Mesendoderm (in vitro differentiated cells): ENCODE data around the gene RNF220.

Experiments
- DNase-seq: peaks from one replicate; pipeline ENCODE4 v3.0.0; 2013
- H2AK5ac ChIP-seq: 2 replicates; pipeline ENCODE4 v1.6.1; 2013; ENCODE audit warnings: low read length, inconsistent platforms
- H2BK120ac ChIP-seq: 2 replicates; pipeline ENCODE4 v1.6.1; 2013; ENCODE audit warnings: low read depth, mild to moderate bottlenecking, low read length, moderate library complexity, mixed read lengths
- H2BK15ac ChIP-seq: replicated peaks from 2 replicates; pipeline ENCODE4 v1.6.1; 2013; ENCODE audit warnings: low read depth, mild to moderate bottlenecking, moderate library complexity
- H2BK5ac ChIP-seq: 2 replicates; pipeline ENCODE4 v1.6.1; 2013; ENCODE audit warnings: low read length, inconsistent platforms
- H3K18ac ChIP-seq: 2 replicates; pipeline ENCODE4 v1.6.1; 2013; ENCODE audit warnings: mild to moderate bottlenecking, low read length, mixed read lengths
- H3K23ac ChIP-seq: one replicate; pipeline ENCODE4 v1.6.1; 2013; ENCODE audit warnings: low read length
- H3K27ac ChIP-seq: 2 replicates; pipeline ENCODE4 v1.5.1; 2013; ENCODE audit warnings: low read depth, mild to moderate bottlenecking, inconsistent platforms, low read length, moderate library complexity
- H3K27me3 ChIP-seq: 2 replicates; pipeline ENCODE4 v1.6.1; 2013; ENCODE audit warnings: low read length, control low read depth, mild to moderate bottlenecking, inconsistent platforms; ENCODE audit not compliant: insufficient read depth, poor library complexity
- H3K36me3 ChIP-seq: 2 replicates; pipeline ENCODE4 v1.6.1; 2013; ENCODE audit warnings: low read length, inconsistent platforms; ENCODE audit not compliant: control insufficient read depth, insufficient read depth
- H3K4ac ChIP-seq: one replicate; pipeline ENCODE4 v1.6.1; 2013; ENCODE audit warnings: low read depth, mild to moderate bottlenecking, low read length, moderate library complexity
- H3K4me1 ChIP-seq: 2 replicates; pipeline ENCODE4 v1.6.1; 2013; ENCODE audit warnings: low read depth, low read length, inconsistent platforms; ENCODE audit not compliant: control insufficient read depth
- H3K4me2 ChIP-seq: 2 replicates; pipeline ENCODE4 v1.6.1; 2013; ENCODE audit warnings: low read length
- H3K4me3 ChIP-seq: 2 replicates; pipeline ENCODE4 v1.5.1; 2013; ENCODE audit warnings: mild to moderate bottlenecking, low read length
- H3K56ac ChIP-seq: one replicate; pipeline ENCODE4 v1.6.1; 2013; ENCODE audit warnings: low read length
- H3K79me1 ChIP-seq: 2 replicates; pipeline ENCODE4 v1.6.1; 2013; ENCODE audit warnings: low read length, inconsistent platforms
- H3K79me2 ChIP-seq: 2 replicates; pipeline ENCODE4 v1.6.1; 2013; ENCODE audit warnings: mild to moderate bottlenecking, low read length; ENCODE audit not compliant: control insufficient read depth, insufficient read depth
- H3K9ac ChIP-seq: 2 replicates; pipeline ENCODE4 v1.6.1; 2013; ENCODE audit warnings: low read length, inconsistent platforms
- H4K5ac ChIP-seq: one replicate; pipeline ENCODE4 v1.6.1; 2013; ENCODE audit warnings: low read length
- H4K8ac ChIP-seq: one replicate; pipeline ENCODE4 v1.6.1; 2013; ENCODE audit warnings: low read depth, mild to moderate bottlenecking, control low read depth, low read length, moderate library complexity
- WGBS: extraction: QIAGEN DNeasy Blood & Tissue Kit; methylation state at CpG from one replicate; pipeline ENCODE4 v1.1.7; 2013; ENCODE audit warnings: low lambda C conversion rate, missing lambda C conversion rate; ENCODE audit not compliant: insufficient coverage; ENCODE audit errors: extremely low coverage; 5-methylcytosine and 5-hydroxymethylcytosine counted together

RNF220 gene

DNA sequence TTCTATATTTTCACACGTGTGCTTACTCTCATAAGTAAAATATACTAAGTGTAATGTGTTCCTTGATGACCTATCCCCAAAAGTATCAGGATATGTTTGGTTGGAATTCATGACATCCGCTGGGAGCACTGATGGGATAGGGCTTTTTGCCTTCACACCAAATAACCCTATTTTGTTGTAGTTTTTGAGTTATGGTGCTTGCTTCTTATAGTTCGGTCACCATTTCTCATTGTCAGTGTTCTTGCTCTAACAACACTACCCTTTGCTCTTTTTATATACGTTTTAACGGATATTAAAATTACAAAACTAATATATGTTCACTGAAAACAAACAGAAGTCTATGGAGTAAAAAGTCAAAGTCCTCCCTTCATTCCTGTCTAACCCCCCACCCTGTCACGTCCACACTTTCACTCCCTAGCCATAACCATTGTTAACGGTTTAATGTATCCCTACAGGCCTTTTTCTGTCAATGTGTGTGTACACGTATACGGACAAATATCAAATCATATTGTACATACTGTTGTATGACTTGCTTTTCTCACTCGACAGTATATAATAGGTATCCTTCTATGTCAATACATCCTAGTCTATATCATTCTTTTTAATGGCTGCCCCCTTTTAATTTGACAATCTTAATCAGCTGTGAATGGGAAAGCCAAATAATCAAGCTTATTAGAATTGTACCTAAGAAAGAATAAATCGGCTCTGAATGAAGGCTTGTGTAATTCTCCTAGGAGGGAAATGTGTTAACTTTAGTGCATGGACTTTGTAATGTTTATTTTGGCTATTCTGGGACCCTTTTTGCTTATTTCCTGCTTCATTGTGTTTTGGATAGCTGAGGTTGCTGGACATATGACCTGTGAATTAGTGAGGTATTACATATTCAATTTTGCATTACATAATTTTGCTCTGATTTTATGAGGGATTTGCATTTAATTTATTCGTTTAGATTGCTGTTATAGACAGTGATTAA lies 3.5 kb upstream of the RNF220 start:
- Histone ChIP-seq H3K79me2 (no peaks in the 10 kb centered on the region), H3K23ac (no peak overlapping the region), H3K79me1 (no peaks in the 10 kb centered on the region), H2AK5ac (no peak overlapping the region), H2BK5ac (no peak overlapping the region), H4K5ac (no peak overlapping the region), H4K8ac (no peak overlapping the region), H3K56ac (no peak overlapping the region), H3K4me2 (no peak overlapping the region), H3K4ac (no peak overlapping the region), H3K18ac (no peak overlapping the region), H3K36me3 (no peaks in the 10 kb centered on the region), H3K4me3 (no peak overlapping the region), H2BK15ac (no peak overlapping the region), H3K27me3 (peaks cover 4% of the 10 kb centered on the region), H3K4me1 (peaks cover 2% of the 10 kb centered on the region), H3K9ac (no peak overlapping the region), H2BK120ac (no peak overlapping the region), H3K27ac (no peak overlapping the region)
- no CpG with 5 or more reads among the region's 12 CpGs for WGBS
- DNase-seq, result no peak

DNA sequence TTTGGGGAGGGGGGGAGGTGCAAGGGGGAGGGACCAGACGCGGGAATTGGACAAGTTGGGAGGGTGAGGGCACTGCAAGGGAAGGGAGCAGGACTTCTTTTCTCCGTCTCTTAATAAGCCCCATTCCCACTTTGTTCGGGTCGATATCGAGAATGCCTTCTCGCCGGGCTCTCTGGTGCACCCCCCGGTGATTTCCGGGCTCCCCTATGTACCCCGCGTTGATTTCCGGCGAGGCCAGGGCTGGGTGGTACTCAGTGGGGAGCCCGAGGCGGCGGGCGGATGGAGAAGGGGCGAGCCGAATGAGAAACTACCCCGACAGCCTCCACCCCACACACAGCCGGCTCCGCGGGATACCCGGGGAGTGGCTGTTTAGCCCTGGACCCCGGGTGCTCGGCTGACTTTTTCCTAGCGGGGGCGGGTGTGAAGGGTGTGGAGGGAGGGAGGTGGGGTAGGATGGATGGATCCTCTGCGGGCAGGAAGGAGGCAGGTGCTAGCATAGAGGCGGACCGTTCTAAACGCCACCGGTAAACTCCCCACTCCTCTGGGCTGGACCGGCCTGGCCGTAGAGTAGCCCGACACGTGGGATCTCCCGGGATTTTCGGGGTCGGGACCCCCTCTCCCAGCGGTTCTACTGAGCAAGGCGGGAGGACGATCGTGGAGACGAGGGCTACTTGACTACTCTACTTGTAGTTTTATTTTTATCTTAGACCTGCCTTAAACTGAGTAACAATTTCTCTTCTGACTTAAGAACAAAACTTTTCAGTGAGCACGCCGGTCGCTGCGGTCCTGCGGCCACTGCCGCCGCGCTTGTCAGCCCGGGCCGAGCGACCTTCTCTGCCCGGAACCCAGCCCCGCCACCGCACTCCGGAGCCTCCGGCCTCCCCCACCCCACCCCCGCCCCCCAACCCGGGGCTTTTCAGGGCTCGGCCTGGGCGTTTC lies 1.0 kb downstream of the RNF220 start:
- Histone ChIP-seq H2BK15ac (no peak overlapping the region), H3K27ac (no peak overlapping the region), H3K27me3 (peaks cover 39% of the 10 kb centered on the region), H3K56ac (peak overlapping the region; percentile 93), H3K79me1 (no peaks in the 10 kb centered on the region), H3K79me2 (no peaks in the 10 kb centered on the region), H4K8ac (no peak overlapping the region), H3K4me3 (peak overlapping the region; percentile 75), H3K4me1 (peaks cover 2% of the 10 kb centered on the region), H3K4me2 (peak overlapping the region; percentile 96), H2BK120ac (no peak overlapping the region), H2BK5ac (no peak overlapping the region), H3K18ac (peak overlapping the region; percentile 19), H3K4ac (no peak overlapping the region), H3K36me3 (no peaks in the 10 kb centered on the region), H4K5ac (no peak overlapping the region), H3K23ac (no peak overlapping the region), H3K9ac (peak overlapping the region; percentile 70), H2AK5ac (no peak overlapping the region)
- DNase-seq, result peak; percentile 37
- WGBS, result no CpG with 5 or more reads among the region's 66 CpGs

DNA sequence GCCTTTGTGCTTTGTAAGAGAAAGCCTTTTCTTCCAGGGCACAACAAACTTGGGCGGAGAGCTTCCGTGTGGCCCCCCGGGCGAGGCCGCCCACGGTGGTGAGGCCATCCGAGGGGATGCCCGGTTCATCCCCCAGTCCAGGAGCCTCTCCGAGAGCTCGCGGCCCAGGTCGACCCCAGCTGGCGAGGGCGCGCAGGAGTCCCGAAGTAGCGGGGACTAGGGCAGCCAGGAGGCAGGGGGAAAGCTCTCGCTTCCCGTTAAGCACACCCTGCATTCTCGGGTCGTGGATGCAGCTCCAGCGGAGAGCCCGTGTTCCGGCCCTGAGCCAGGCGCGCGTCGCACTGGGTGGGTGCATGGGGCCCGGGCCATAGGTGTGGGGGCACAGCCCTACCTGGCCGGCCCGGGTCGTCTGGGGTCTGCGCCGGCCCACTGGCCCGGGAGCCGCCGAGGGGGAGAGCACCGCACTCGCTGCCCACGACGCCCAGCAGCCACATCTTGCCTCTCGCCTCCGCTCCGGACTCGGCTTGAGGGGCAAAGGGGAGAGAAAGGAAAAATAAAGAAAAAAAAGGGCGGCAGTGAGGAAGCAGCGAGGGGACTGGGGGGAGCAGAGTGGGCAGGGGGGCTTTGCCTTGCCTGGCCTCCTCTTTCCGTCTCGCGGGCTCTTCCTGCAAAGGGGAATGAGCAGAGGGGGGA lies 1.8 kb downstream of the RNF220 start:
- Histone ChIP-seq H3K4me3 (peak overlapping the region; percentile 17), H2AK5ac (no peak overlapping the region), H3K4me2 (peak overlapping the region; percentile 21), H3K4me1 (peaks cover 2% of the 10 kb centered on the region), H3K79me2 (no peaks in the 10 kb centered on the region), H3K23ac (no peak overlapping the region), H3K9ac (peak overlapping the region; percentile 41), H3K36me3 (no peaks in the 10 kb centered on the region), H3K27ac (no peak overlapping the region), H3K4ac (no peak overlapping the region), H2BK120ac (no peak overlapping the region), H4K5ac (no peak overlapping the region), H3K79me1 (no peaks in the 10 kb centered on the region), H2BK15ac (no peak overlapping the region), H4K8ac (no peak overlapping the region), H3K18ac (peak overlapping the region; percentile 19), H2BK5ac (no peak overlapping the region), H3K56ac (peak overlapping the region; percentile 44), H3K27me3 (peaks cover 39% of the 10 kb centered on the region)
- DNase-seq, result peak; percentile 35
- WGBS, result no CpG with 5 or more reads among the region's 50 CpGs

DNA sequence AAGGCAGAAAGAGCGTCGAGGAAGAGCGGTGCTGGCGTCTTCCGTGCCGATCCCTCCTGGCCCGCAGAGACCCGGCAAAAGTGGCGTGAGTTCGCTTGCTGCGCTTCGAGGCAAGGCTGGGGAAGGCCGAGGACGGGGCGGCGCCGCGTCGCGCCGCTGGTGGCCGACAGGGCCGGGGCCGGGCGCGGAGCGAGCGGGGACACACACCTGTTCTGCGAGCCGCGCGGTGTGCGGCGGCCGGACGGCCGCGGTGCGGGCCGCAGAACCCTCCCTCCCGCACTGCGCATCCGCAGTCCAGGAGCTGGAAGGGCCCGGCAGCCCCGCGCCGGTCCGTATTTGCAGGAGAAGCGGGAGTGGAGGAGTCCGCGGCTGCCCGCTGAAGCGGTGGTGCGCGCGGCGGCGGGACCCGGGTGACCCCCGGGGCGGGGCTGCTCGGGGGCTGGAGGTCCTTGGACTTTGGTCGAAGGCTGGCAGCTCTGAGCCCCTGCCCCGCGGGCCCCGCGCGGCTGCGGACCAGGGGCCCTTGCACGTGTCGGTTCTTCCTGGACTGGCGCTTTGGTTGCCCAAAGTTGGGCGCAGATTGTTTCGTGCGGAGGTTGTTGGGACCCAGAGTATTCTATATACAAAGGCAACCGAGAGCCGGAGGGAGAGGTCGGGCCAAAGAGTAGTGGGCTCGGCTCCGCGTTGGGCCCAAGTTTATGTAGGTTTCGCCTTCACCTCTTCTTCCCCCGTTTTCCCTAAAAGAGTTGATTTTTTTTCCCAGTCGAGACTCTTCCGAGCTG lies 2.6 kb downstream of the RNF220 start:
- Histone ChIP-seq H2BK120ac (no peak overlapping the region), H3K4me1 (peaks cover 2% of the 10 kb centered on the region), H3K79me1 (no peaks in the 10 kb centered on the region), H3K27me3 (peaks cover 39% of the 10 kb centered on the region), H2AK5ac (no peak overlapping the region), H4K8ac (no peak overlapping the region), H2BK15ac (no peak overlapping the region), H3K56ac (peak overlapping the region; percentile 47), H2BK5ac (no peak overlapping the region), H3K4me3 (peak overlapping the region; percentile 17), H3K9ac (peak overlapping the region; percentile 41), H3K4ac (no peak overlapping the region), H3K4me2 (peak overlapping the region; percentile 21), H4K5ac (no peak overlapping the region), H3K18ac (no peak overlapping the region), H3K23ac (no peak overlapping the region), H3K27ac (no peak overlapping the region), H3K36me3 (no peaks in the 10 kb centered on the region), H3K79me2 (no peaks in the 10 kb centered on the region)
- DNase-seq, result peak; percentile 40
- WGBS, result no CpG with 5 or more reads among the region's 85 CpGs

DNA sequence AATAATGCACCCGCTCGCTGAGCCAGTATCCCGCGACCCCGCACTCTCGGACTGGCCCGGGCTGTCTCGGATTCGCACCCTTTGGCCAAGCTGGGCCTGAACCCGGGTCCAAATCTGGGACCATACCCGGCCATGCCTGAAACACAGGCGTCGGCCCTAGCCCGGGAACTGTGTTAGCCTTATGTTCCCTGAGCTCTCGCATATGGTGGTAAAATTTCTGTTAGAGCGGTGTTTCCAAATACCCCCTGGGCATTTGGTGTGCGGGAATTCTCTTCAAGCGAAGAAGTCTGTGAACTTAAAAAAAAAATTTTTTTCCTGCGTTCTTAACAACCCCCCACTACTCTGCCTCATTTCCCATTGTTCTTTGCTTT lies 3.1 kb downstream of the RNF220 start:
- Histone ChIP-seq H2BK120ac (no peak overlapping the region), H4K8ac (no peak overlapping the region), H2AK5ac (no peak overlapping the region), H3K27me3 (peaks cover 39% of the 10 kb centered on the region), H4K5ac (no peak overlapping the region), H3K18ac (no peak overlapping the region), H3K27ac (no peak overlapping the region), H3K23ac (no peak overlapping the region), H3K4ac (no peak overlapping the region), H3K4me3 (no peak overlapping the region), H3K79me1 (no peaks in the 10 kb centered on the region), H3K4me1 (peaks cover 2% of the 10 kb centered on the region), H2BK5ac (no peak overlapping the region), H3K36me3 (no peaks in the 10 kb centered on the region), H2BK15ac (no peak overlapping the region), H3K56ac (peak overlapping the region; percentile 47), H3K79me2 (no peaks in the 10 kb centered on the region), H3K9ac (no peak overlapping the region), H3K4me2 (peak overlapping the region; percentile 21)
- no CpG with 5 or more reads among the region's 19 CpGs for WGBS
- DNase-seq, result no peak
